Ovary (tissue), 3 donors: ENCODE results near the gene HLCS.

Source experiments
- CTCF ChIP-seq, 3 donors: fragments of 450-650 bp in 2 of 3; fragments of 200-600 bp in 1 of 3; IDR thresholded peaks; one replicate each; pipeline versions ENCODE4 v1.5.1 to v1.8.0; 2016 to 2022; ENCODE audit warnings: antibody characterized with exemption in 3 of 3, mild to moderate bottlenecking in 1 of 3
- POLR2A ChIP-seq: fragments of 450-650 bp; IDR thresholded peaks from one replicate; pipeline ENCODE4 v1.6.1; 2017; ENCODE audit warnings: antibody characterized with exemption, mild to moderate bottlenecking, moderate library complexity
- donor health status: DM: no; HTN: no; CAD: no.

GRCh38 chr21:36859744-36860501 is 106.5 kb downstream of the HLCS start:
- TF ChIP-seq POLR2A (no peak), CTCF (IDR thresholded peaks at IDR 0.05) (no peak)
